Activated gamma-delta T cell (primary cell): ENCODE results near the gene ALKBH3.
A peak's percentile ranks its signal among the peaks of the same experiment; 100 is the strongest.

Source experiments
- DNase-seq: peaks from one replicate; lab custom pipeline; 2025; lab: John Stamatoyannopoulos, UW

ALKBH3 gene

GRCh38 chr11:43941257-43941994 lies 60.8 kb downstream of the ALKBH3 start:
- DNase-seq, result no peak

- DNase-seq, result no peak
These were observed 62.2 kb downstream of the ALKBH3 start for GRCh38 chr11:43942662-43943371.

GRCh38 chr11:43943372-43943930 lies 62.8 kb downstream of the ALKBH3 start:
- DNase-seq, result no peak

- no peak for DNase-seq
These were observed 63.5 kb downstream of the ALKBH3 start for GRCh38 chr11:43943931-43944751.

- peak; percentile 33 for DNase-seq
These were observed 64.2 kb downstream of the ALKBH3 start for GRCh38 chr11:43944761-43945311.

GRCh38 chr11:43947003-43947500 lies 66.4 kb downstream of the ALKBH3 start:
- DNase-seq, result no peak

GRCh38 chr11:43947815-43948214 lies 67.2 kb downstream of the ALKBH3 start:
- DNase-seq, result no peak

- no peak for DNase-seq
These were observed 68.0 kb downstream of the ALKBH3 start for GRCh38 chr11:43948341-43949225.

- no peak for DNase-seq
These were observed 69.8 kb downstream of the ALKBH3 start for GRCh38 chr11:43950311-43950855.

GRCh38 chr11:43951231-43951630 lies 70.6 kb downstream of the ALKBH3 start:
- DNase-seq, result no peak

GRCh38 chr11:43952020-43952400 lies 71.4 kb downstream of the ALKBH3 start:
- no peak for DNase-seq

- no peak for DNase-seq
These were observed 72.0 kb downstream of the ALKBH3 start for GRCh38 chr11:43952401-43953342.

GRCh38 chr11:43953521-43953920 lies 72.9 kb downstream of the ALKBH3 start:
- DNase-seq, result no peak

GRCh38 chr11:43954241-43954640 lies 73.6 kb downstream of the ALKBH3 start:
- DNase-seq, result no peak

- DNase-seq, result no peak
These were observed 74.9 kb downstream of the ALKBH3 start for GRCh38 chr11:43955381-43956118.

- DNase-seq, result no peak
These were observed 76.9 kb downstream of the ALKBH3 start for GRCh38 chr11:43957571-43957970.

- no peak for DNase-seq
These were observed 78.8 kb downstream of the ALKBH3 start for GRCh38 chr11:43959321-43959995.
